CD4-positive, alpha-beta T cell treated with Interleukin-6 for 4 hours (primary cell): ENCODE measurements around the gene TUT7.

Experiments used
- DNase-seq: peaks from one replicate; pipeline ENCODE4 v3.0.0-alpha.2; 2020; ENCODE audit warnings: mixed read lengths

The TUT7 gene

DNA sequence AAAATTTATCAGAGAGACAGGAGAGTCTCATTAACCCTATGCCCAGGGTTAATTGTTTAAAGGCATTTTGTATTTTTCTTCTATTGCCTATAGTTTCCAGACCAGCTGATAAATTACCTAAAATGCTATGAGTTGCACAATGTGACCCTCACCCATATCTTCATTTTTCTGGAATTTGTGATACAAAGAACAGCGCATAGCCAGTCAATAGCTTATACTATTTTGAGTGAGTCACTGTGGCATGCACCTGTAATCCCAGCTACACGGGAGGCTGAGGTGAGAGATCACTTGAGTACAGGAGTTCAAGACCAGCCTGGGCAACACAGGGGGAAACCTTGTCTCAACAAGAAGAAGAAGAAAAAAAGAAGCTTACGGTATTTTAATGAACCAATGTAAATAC, 97.6 kb downstream of the TUT7 start:
- no peak for DNase-seq

DNA sequence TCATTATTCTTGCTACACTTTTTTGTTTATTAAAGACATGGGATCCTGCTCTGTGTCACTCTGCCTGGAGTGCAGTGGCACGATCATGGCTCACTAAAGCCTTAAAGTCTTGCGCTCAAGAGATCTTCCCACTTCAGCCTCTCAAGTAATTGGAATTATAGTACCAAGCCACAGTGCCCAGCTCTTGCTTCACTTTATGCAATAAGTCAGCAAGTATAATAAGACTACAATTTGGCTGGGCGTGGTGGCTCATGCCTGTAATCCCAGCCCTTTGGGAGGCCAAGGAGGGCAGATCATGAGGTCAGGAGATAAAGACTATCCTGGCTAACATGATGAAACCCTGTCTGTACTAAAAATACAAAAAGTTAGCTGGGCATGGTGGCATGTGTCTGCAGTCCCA, 100.6 kb downstream of the TUT7 start:
- DNase-seq: no peak

- DNase-seq: no peak
Observed at GRCh38 chr9:86252870-86253269, 101.3 kb downstream of the TUT7 start.

GRCh38 chr9:86250123-86250522, 104.1 kb downstream of the TUT7 start:
- DNase-seq: no peak

DNA sequence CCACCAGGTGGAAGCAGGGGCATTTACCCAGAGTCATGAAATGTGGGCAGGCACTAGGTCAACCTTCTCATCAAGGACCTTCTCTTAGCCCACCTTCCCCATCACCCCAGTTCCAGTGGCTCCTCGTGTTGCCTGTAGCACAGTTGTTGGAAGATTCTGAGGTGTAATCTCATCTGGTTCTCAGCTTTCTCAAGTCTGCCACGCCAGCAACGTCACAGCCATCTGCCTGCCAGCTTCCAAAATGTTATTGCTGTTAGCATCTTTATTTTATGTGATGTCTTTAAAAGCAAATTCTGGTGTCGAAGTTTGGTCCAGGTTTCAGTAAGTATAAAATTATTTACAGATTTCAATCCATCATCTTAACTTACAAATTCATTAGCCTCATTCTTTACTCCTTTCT, 105.5 kb downstream of the TUT7 start:
- no peak for DNase-seq

- no peak for DNase-seq
Observed at GRCh38 chr9:86246752-86247161, 107.5 kb downstream of the TUT7 start.

DNA sequence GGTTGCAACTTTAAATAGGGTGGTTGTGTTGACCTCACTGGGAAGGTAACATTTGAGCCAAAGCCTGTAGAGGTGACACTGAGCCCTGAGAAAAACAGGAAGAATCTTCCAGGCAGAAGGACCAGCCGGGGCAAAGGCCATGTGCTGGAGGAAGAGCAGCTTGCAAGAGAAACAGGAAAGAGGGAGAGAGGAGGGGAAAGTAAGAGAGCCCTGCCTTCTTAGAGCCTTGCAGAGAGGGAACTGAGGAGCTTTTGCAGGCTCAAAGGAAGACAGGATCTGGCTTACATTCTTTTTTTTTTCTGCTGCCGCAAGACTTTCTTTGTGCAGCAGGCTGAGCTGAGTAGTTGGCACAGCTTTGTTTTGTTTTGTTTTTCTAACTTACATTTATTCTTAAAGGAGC, 112.1 kb downstream of the TUT7 start:
- DNase-seq: no peak

- DNase-seq: no peak
Observed at GRCh38 chr9:86241216-86241615, 113.0 kb downstream of the TUT7 start.

- no peak for DNase-seq
Observed at GRCh38 chr9:86238861-86239770, 115.1 kb downstream of the TUT7 start.
